ENCODE results near the gene CBFA2T3. TPM values are rescaled to one million over a fixed set of nuclear protein-coding genes. Genes with fewer than 3 reads are reported as not detected.

Gene CBFA2T3
- polyA plus RNA-seq, 1 experiment = not detected

GRCh38 chr16:88968589-88969280 is 8.3 kb downstream of the CBFA2T3 start:
- ChIA-PET CTCF (no interaction called here), POLR2A (interaction anchor here (0.6 kb wide), 1 partner anchor 336 kb away, joined by 3 read pairs; no protein-coding TSS in a partner anchor)
- Histone ChIP-seq H3K27me3 (ENCODE audit: control insufficient read depth, insufficient read depth, low read length) (peaks cover 46% of the 10 kb centered on the region), H3K27ac (ENCODE audit: low read depth, low read length) (no peak overlapping the region), H3K9me3 (ENCODE audit: control insufficient read depth, insufficient read depth, low read length) (no peaks in the 10 kb centered on the region; the same call in 1 of the 2 replicates), H3K4me3 (ENCODE audit: low read depth, low read length) (no peak overlapping the region)
- TF ChIP-seq CTCF (IDR thresholded peaks at IDR 0.05; ENCODE audit: low read depth, low read length) = no peak
- DNase-seq (ENCODE audit: low read depth, low spot score) = no peak

DNA sequence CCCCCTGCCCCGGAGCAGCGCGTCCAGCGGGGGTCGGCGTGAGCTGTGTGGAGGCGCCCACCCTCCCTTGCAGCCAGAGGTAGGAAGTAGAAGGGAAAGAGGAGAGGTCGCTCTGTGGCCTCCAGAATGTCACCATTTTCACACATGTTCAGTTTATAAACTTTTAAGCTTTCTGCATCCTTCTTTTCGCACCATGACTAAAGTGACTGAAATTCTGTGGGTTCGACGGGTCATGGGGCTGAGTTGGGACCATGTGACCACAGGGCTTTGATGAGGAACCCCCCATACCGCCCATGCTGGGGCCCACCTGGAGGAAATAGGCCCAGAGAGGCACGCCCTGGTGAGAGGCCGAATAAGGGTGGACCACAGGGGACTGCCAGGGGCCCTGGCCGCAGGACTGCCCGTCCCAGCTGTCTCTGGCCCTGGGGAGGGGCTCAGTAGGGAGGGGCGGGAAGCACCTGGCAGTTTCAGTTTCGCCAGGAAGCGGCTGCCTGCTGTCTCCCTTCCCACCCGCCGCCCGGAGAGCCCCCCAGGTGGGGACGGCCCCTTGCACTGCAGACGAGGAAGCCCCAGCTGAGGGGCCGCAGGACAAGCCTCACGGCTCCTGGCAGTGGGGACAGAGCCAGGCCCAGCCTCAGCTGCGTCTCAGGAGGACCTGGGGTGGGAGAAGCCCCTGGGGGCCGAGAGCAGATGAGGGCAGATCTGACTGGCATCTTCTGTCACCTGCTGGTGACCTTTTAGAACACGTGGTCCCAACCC is 9.0 kb downstream of the CBFA2T3 start:
- Histone ChIP-seq H3K27me3 (ENCODE audit: control insufficient read depth, insufficient read depth, low read length) (peaks cover 43% of the 10 kb centered on the region), H3K27ac (ENCODE audit: low read depth, low read length) (no peak overlapping the region), H3K4me3 (ENCODE audit: low read depth, low read length) (no peak overlapping the region), H3K9me3 (ENCODE audit: control insufficient read depth, insufficient read depth, low read length) (no peaks in the 10 kb centered on the region; the same call in 1 of the 2 replicates)
- no peak for DNase-seq (ENCODE audit: low read depth, low spot score)
- no peak for TF ChIP-seq CTCF (IDR thresholded peaks at IDR 0.05; ENCODE audit: low read depth, low read length)
- ChIA-PET POLR2A (no interaction called here), CTCF (no interaction called here)

DNA sequence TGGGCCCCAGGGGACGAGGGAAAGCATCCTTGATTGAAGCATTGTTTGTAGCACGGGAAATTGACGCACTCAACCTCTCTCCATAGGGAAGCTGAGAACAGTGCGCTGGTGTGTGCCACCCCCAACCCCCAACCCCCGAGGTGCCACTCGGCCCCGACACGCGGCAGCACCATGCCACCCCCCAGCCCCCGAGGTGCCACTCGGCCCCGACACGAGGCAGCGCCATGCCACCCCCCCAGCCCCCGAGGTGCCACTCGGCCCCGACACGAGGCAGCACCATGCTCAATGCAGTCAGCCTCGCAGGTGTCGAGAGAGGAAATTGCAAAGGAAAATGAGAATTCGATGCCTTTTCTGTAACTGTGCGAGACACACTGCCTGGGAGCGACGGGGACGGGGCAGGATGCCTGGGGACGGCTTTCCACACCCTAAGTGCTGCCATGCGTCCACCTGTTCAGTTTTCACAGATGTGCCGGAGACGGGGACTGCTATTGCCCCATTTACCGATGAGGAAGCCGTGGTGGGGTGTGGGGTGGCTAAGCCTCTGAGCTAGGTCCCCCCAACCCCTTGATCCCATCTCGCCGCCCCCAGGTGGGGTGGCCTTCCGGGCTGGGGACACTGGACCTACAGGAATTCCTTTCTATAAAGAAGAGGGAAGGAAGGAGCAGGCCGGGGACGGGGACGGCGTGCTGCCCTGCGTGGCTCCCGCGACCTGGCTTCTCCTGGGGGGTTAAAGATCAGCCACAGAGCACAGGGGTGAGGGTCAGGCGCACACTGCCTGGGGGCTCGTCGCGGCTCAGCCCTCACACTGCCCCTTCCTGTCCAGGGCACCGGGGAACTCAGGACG is 9.8 kb downstream of the CBFA2T3 start:
- POLR2A ChIA-PET = no interaction called here
- no peaks in the 10 kb centered on the region; the same call in 1 of the 2 replicates for H3K9me3 ChIP-seq (ENCODE audit: control insufficient read depth, insufficient read depth, low read length)
- H3K27ac ChIP-seq (ENCODE audit: low read depth, low read length) = no peak overlapping the region
- H3K4me3 ChIP-seq (ENCODE audit: low read depth, low read length) = no peak overlapping the region
- no peak for TF ChIP-seq CTCF (IDR thresholded peaks at IDR 0.05; ENCODE audit: low read depth, low read length)
- DNase-seq (ENCODE audit: low read depth, low spot score) = no peak
- CTCF ChIA-PET = no interaction called here
- peaks cover 35% of the 10 kb centered on the region for H3K27me3 ChIP-seq (ENCODE audit: control insufficient read depth, insufficient read depth, low read length)

DNA sequence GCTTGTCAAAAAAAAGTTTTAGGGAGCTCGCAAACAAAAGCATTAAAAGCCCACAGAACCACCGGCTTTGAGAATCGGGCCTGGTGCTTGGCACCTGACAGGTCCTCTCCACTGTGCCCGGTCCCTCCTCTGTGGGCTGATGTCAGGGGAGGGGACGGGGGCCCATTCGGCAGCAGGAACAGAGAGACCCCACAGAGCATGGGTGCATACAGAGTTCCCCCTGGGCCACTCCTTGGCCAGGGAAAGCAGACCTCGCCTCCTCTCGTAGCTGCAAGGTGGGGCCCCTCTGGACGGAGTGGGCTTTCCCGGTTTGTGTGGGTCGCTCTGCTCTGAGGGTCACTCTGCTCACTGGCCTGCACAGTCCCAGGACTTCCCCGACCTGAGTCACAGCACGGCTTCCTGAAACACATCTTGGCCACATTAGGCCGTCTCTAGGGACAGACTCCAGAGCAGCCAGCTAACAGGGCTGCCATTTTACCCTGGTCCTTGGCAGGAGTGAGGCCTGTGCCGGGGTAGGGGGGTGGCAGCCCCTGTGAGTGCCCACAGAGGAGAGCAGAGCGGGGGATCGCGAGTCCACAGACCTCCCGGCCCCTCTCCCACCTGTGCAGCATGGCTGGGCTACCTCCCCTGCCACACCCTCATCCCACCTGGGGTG is 11.1 kb downstream of the CBFA2T3 start:
- ChIA-PET POLR2A (no interaction called here), CTCF (interaction anchor here (1.4 kb wide), 1 partner anchor 22 kb away, joined by 3 read pairs; no protein-coding TSS in a partner anchor)
- no peak for TF ChIP-seq CTCF (IDR thresholded peaks at IDR 0.05; ENCODE audit: low read depth, low read length)
- no peak overlapping the region for H3K4me3 ChIP-seq (ENCODE audit: low read depth, low read length)
- H3K27ac ChIP-seq (ENCODE audit: low read depth, low read length) = no peak overlapping the region
- H3K27me3 ChIP-seq (ENCODE audit: control insufficient read depth, insufficient read depth, low read length) = peaks cover 29% of the 10 kb centered on the region
- no peak for DNase-seq (ENCODE audit: low read depth, low spot score)
- H3K9me3 ChIP-seq (ENCODE audit: control insufficient read depth, insufficient read depth, low read length) = no peaks in the 10 kb centered on the region; the same call in 1 of the 2 replicates

All from AG04450 (cell line).